OCI-LY7 (cell line): Measurements from ENCODE around the gene NKIRAS2. TPM values are rescaled to one million over a fixed set of nuclear protein-coding genes. Genes with fewer than 3 reads are reported as not detected.
A peak's percentile ranks its signal among the peaks of the same experiment; 100 is the strongest.

ENCODE experiments used
- BruUV-seq: library from RNA; stranded (reverse); fragments of 400-500 nt; replicated peaks from 2 replicates; lab custom pipeline; 2021; lab: Mats Ljungman, UMichigan
- CTCF ChIA-PET: fragments of 300-600 bp; sonication (Branson Sonifier 250); formaldehyde crosslinking; loops from one replicate; lab custom pipeline; 2022; ENCODE audit warnings: antibody characterized with exemption; ENCODE audit not compliant: unreplicated experiment; lab: Charles Lee
- POLR2A ChIA-PET: fragments of 300-600 bp; sonication (Branson Sonifier 250); formaldehyde crosslinking; loops from one replicate; lab custom pipeline; 2022; ENCODE audit warnings: antibody characterized with exemption; lab: Charles Lee
- DNase-seq: peaks from one replicate; pipeline ENCODE4 v3.0.0-alpha.2; 2015; ENCODE audit warnings: low spot score
- H2AFZ ChIP-seq: fragments of 200-600 bp; sonication (generic), shearing (Covaris generic); 2 replicates; pipeline ENCODE4 v1.6.1; 2014; ENCODE audit warnings: mild to moderate bottlenecking, antibody characterized with exemption, low read length, moderate library complexity
- H3K27ac ChIP-seq: fragments of 200-600 bp; sonication (generic); 2 replicates; pipeline ENCODE4 v1.5.1; 2014; ENCODE audit warnings: mixed run types, low read depth, mild to moderate bottlenecking, moderate library complexity, low read length, inconsistent platforms; ENCODE audit not compliant: poor library complexity, severe bottlenecking
- H3K36me3 ChIP-seq: fragments of 200-600 bp; sonication (generic); 2 replicates; pipeline ENCODE4 v1.6.1; 2014; ENCODE audit warnings: mild to moderate bottlenecking, antibody characterized with exemption, low read length, moderate library complexity, mixed read lengths; ENCODE audit not compliant: insufficient read depth
- H3K4me1 ChIP-seq: fragments of 200-600 bp; sonication (generic); 2 replicates; pipeline ENCODE4 v1.5.1; 2014; ENCODE audit warnings: mild to moderate bottlenecking, low read length; ENCODE audit not compliant: insufficient read depth, poor library complexity, severe bottlenecking
- H3K4me2 ChIP-seq: fragments of 200-600 bp; sonication (generic); 2 replicates; pipeline ENCODE4 v1.6.1; 2014; ENCODE audit warnings: mild to moderate bottlenecking, low read length
- H3K4me3 ChIP-seq: fragments of 200-600 bp; sonication (generic); 2 replicates; pipeline ENCODE4 v1.5.1; 2014; ENCODE audit warnings: mild to moderate bottlenecking, low read depth, low read length; ENCODE audit not compliant: poor library complexity, severe bottlenecking
- H3K79me2 ChIP-seq: fragments of 200-600 bp; sonication (generic); 2 replicates; pipeline ENCODE4 v1.6.1; 2016; ENCODE audit warnings: low read depth, mild to moderate bottlenecking, low read length, moderate library complexity, mixed read lengths; ENCODE audit not compliant: insufficient read depth
- H3K9me2 ChIP-seq: fragments of 200-600 bp; sonication (generic); 2 replicates; pipeline ENCODE4 v1.6.1; 2016; ENCODE audit warnings: mild to moderate bottlenecking, low read length, mixed read lengths; ENCODE audit not compliant: insufficient read depth
- H3K9me3 ChIP-seq: fragments of 200-600 bp; sonication (generic); 2 replicates; pipeline ENCODE4 v1.6.1; 2014; ENCODE audit warnings: mild to moderate bottlenecking, mixed run types, low read length, mixed read lengths
- H4K20me1 ChIP-seq: fragments of 200-600 bp; sonication (generic); 2 replicates; pipeline ENCODE4 v1.6.1; 2014; ENCODE audit warnings: mild to moderate bottlenecking, antibody characterized with exemption, low read length, moderate library complexity, mixed read lengths; ENCODE audit not compliant: insufficient read depth
- CTCF ChIP-seq: fragments of 200-600 bp; sonication (generic); conservative IDR thresholded peaks from 2 replicates; pipeline ENCODE4 v1.5.1; 2014; ENCODE audit warnings: mild to moderate bottlenecking, antibody characterized with exemption, low read length, moderate library complexity, mixed read lengths
- EZH2phosphoT487 ChIP-seq: fragments of 200-600 bp; sonication (generic); IDR thresholded peaks from 2 replicates; pipeline ENCODE4 v1.6.1; 2018; ENCODE audit warnings: low read depth, borderline replicate concordance, mild to moderate bottlenecking, mixed run types, antibody characterized with exemption, low read length, moderate library complexity, mixed read lengths
- intact Hi-C: fragments of 100-400 bp; cut with micrococcal nuclease; formaldehyde crosslinking; loops from one replicate; pipeline ENCODE4 v1.10.0; 2022; ENCODE audit not compliant: unreplicated experiment
- total RNA-seq, 2 experiments: library from RNA; depleted of rRNA in 1 of 2; stranded (reverse); fragments of >200 nt in 1 of 2; shearing (Covaris generic) in 1 of 2; gene quantifications; 2 replicates each; pipeline ENCODE4 v1.2.3, GENCODE V29; 2014 to 2022

Gene NKIRAS2
- total RNA-seq, 2 experiments from 2014 or later = 34.8 to 38.1 TPM

- intact Hi-C loops = no loop called here
- Histone ChIP-seq H3K36me3 (peaks cover 93% of the 10 kb centered on the region), H3K4me1 (no peaks in the 10 kb centered on the region), H3K79me2 (no peaks in the 10 kb centered on the region), H2AFZ (no peak overlapping the region), H4K20me1 (no peaks in the 10 kb centered on the region), H3K9me2 (no peaks in the 10 kb centered on the region), H3K9me3 (no peaks in the 10 kb centered on the region), H3K27ac (no peak overlapping the region), H3K4me3 (no peak overlapping the region), H3K4me2 (no peak overlapping the region; the same call in 1 of the 2 replicates)
- TF ChIP-seq EZH2phosphoT487 (no peak), CTCF (no peak)
- CTCF ChIA-PET = no interaction called here
- BruUV-seq = no TSS peak
- POLR2A ChIA-PET = no interaction called here
- DNase-seq = no peak
Measured at GRCh38 chr17:41973408-41973811, 46.5 kb upstream of the NKIRAS2 start.

- Histone ChIP-seq H4K20me1 (no peaks in the 10 kb centered on the region), H3K36me3 (peaks cover 92% of the 10 kb centered on the region), H3K9me2 (no peaks in the 10 kb centered on the region), H3K27ac (no peak overlapping the region), H3K9me3 (no peaks in the 10 kb centered on the region), H3K4me1 (no peaks in the 10 kb centered on the region), H2AFZ (no peak overlapping the region), H3K4me2 (no peak overlapping the region), H3K79me2 (no peaks in the 10 kb centered on the region), H3K4me3 (no peak overlapping the region)
- TF ChIP-seq EZH2phosphoT487 (no peak), CTCF (no peak)
- BruUV-seq = TSS peak; percentile 57
- ChIA-PET CTCF (no interaction called here), POLR2A (interaction anchor here (0.7 kb wide), 2 partner anchors 113 to 492 kb away, joined by 4 to 6 read pairs; no protein-coding TSS in a partner anchor)
- DNase-seq = no peak
- intact Hi-C loops = no loop called here
Measured at GRCh38 chr17:41974031-41974430, 45.9 kb upstream of the NKIRAS2 start.

- DNase-seq = no peak
- no peaks in the 10 kb centered on the region for H3K9me2 ChIP-seq
- no peak overlapping the region for H2AFZ ChIP-seq
- intact Hi-C loops = no loop called here
- no peak for TF ChIP-seq EZH2phosphoT487
- no peak for TF ChIP-seq CTCF
- no peaks in the 10 kb centered on the region for H3K9me3 ChIP-seq
- peaks cover 87% of the 10 kb centered on the region for H3K36me3 ChIP-seq
- H3K27ac ChIP-seq = no peak overlapping the region
- H4K20me1 ChIP-seq = no peaks in the 10 kb centered on the region
- no peaks in the 10 kb centered on the region for H3K79me2 ChIP-seq
- H3K4me1 ChIP-seq = no peaks in the 10 kb centered on the region
- H3K4me3 ChIP-seq = no peak overlapping the region
- ChIA-PET POLR2A (no interaction called here), CTCF (no interaction called here)
- BruUV-seq = no TSS peak
- no peak overlapping the region for H3K4me2 ChIP-seq
Measured at GRCh38 chr17:41974658-41975057, 45.2 kb upstream of the NKIRAS2 start.
